ENCODE data around the gene FAM107B. TPM values are rescaled to one million over a fixed set of nuclear protein-coding genes. Genes with fewer than 3 reads are reported as not detected.

The FAM107B gene
- total RNA-seq, 4 donors from 2014 or later: 19.5 to 35.2 (median 25.6) TPM

GRCh38 chr10:14775656-14776055 is 959 bp upstream of the FAM107B start:
- H3K4me3 ChIP-seq: no peak overlapping the region
- H3K9me3 ChIP-seq: no peaks in the 10 kb centered on the region
- no peak for TF ChIP-seq EP300 (IDR thresholded peaks at IDR 0.05)
- no peak overlapping the region for H3K27ac ChIP-seq
- no peaks in the 10 kb centered on the region for H3K36me3 ChIP-seq
- H3K4me1 ChIP-seq: no peaks in the 10 kb centered on the region
- WGBS: 59% methylated on average over 3 of the region's 3 CpGs
- DNase-seq (ENCODE audit: low spot score in 2 of 2): no peak
- no peaks in the 10 kb centered on the region for H3K27me3 ChIP-seq

GRCh38 chr10:14774214-14774580 is 500 bp downstream of the FAM107B start:
- TF ChIP-seq POLR2AphosphoS5 (IDR thresholded peaks at IDR 0.05) (no peak), CTCF (IDR thresholded peaks at IDR 0.05) (no peak), POLR2A (IDR thresholded peaks at IDR 0.05) (no peak), EP300 (IDR thresholded peaks at IDR 0.05) (no peak)
- Histone ChIP-seq H3K27ac (no peak overlapping the region), H3K4me3 (no peak overlapping the region), H3K9me3 (no peaks in the 10 kb centered on the region), H3K36me3 (no peaks in the 10 kb centered on the region), H3K4me1 (no peaks in the 10 kb centered on the region), H3K27me3 (no peaks in the 10 kb centered on the region)
- WGBS: 94% methylated on average over 22 of the region's 22 CpGs
- DNase-seq (ENCODE audit: low spot score in 2 of 2): no peak

GRCh38 chr10:14773551-14774213 is 1.0 kb downstream of the FAM107B start:
- no peaks in the 10 kb centered on the region for H3K27me3 ChIP-seq
- no peak overlapping the region for H3K27ac ChIP-seq
- no peak overlapping the region for H3K4me3 ChIP-seq
- H3K4me1 ChIP-seq: no peaks in the 10 kb centered on the region
- H3K36me3 ChIP-seq: no peaks in the 10 kb centered on the region
- no peaks in the 10 kb centered on the region for H3K9me3 ChIP-seq
- 88% methylated on average over 10 of the region's 10 CpGs for WGBS
- TF ChIP-seq POLR2A (IDR thresholded peaks at IDR 0.05) (no peak), POLR2AphosphoS5 (IDR thresholded peaks at IDR 0.05) (no peak), CTCF (IDR thresholded peaks at IDR 0.05) (no peak), EP300 (IDR thresholded peaks at IDR 0.05) (no peak)
- no peak for DNase-seq (ENCODE audit: low spot score in 2 of 2)

GRCh38 chr10:14772399-14772798 is 2.3 kb downstream of the FAM107B start:
- no peak for DNase-seq (ENCODE audit: low spot score in 2 of 2)
- no peak overlapping the region for H3K27ac ChIP-seq
- 92% methylated on average over 7 of the region's 7 CpGs for WGBS
- no peaks in the 10 kb centered on the region for H3K9me3 ChIP-seq
- no peaks in the 10 kb centered on the region for H3K4me1 ChIP-seq
- H3K36me3 ChIP-seq: no peaks in the 10 kb centered on the region
- H3K4me3 ChIP-seq: no peak overlapping the region
- TF ChIP-seq POLR2A (IDR thresholded peaks at IDR 0.05) (no peak), CTCF (IDR thresholded peaks at IDR 0.05) (no peak), POLR2AphosphoS5 (IDR thresholded peaks at IDR 0.05) (no peak), EP300 (IDR thresholded peaks at IDR 0.05) (no peak)
- no peaks in the 10 kb centered on the region for H3K27me3 ChIP-seq

GRCh38 chr10:14770927-14771326 is 3.8 kb downstream of the FAM107B start:
- no peak overlapping the region for H3K27ac ChIP-seq
- H3K4me3 ChIP-seq: no peak overlapping the region
- no peaks in the 10 kb centered on the region for H3K9me3 ChIP-seq
- no peaks in the 10 kb centered on the region for H3K27me3 ChIP-seq
- no peak for DNase-seq (ENCODE audit: low spot score in 2 of 2)
- H3K36me3 ChIP-seq: no peaks in the 10 kb centered on the region
- no peak for TF ChIP-seq POLR2A (IDR thresholded peaks at IDR 0.05)
- TF ChIP-seq POLR2AphosphoS5 (IDR thresholded peaks at IDR 0.05): no peak
- no peak for TF ChIP-seq CTCF (IDR thresholded peaks at IDR 0.05)
- no peak for TF ChIP-seq EP300 (IDR thresholded peaks at IDR 0.05)
- H3K4me1 ChIP-seq: no peaks in the 10 kb centered on the region
- 83% methylated on average over 2 of the region's 2 CpGs for WGBS

GRCh38 chr10:14761372-14761771 is 13.3 kb downstream of the FAM107B start:
- 85% methylated on average over 5 of the region's 5 CpGs for WGBS
- no peaks in the 10 kb centered on the region for H3K4me1 ChIP-seq
- H3K9me3 ChIP-seq: no peaks in the 10 kb centered on the region
- no peaks in the 10 kb centered on the region for H3K27me3 ChIP-seq
- no peak overlapping the region for H3K27ac ChIP-seq
- no peaks in the 10 kb centered on the region for H3K36me3 ChIP-seq
- TF ChIP-seq POLR2A (IDR thresholded peaks at IDR 0.05) (no peak), EP300 (IDR thresholded peaks at IDR 0.05) (no peak)
- H3K4me3 ChIP-seq: no peak overlapping the region
- no peak for DNase-seq (ENCODE audit: low spot score in 2 of 2)

All from suprapubic skin (tissue), 4 donors.